ENCODE measurements around the gene HDAC1. TPM values are rescaled to one million over a fixed set of nuclear protein-coding genes. Genes with fewer than 3 reads are reported as not detected.

The HDAC1 gene
- total and polyA plus RNA-seq, 2 of the 13 experiments (the other 11 are each of a cell fraction or from before 2014, with no cell fraction given) = 93.5 to 189 TPM

GRCh38 chr1:32247983-32248889, 43.6 kb upstream of the HDAC1 start (continued):
- TF ChIP-seq ZNF773 (CRISPR knock-in tag; IDR thresholded peaks at IDR 0.05; ENCODE audit: borderline replicate concordance) (no peak), FOXK2 (IDR thresholded peaks at IDR 0.05) (no peak), CHD4 (IDR thresholded peaks at IDR 0.05; ENCODE audit: borderline replicate concordance, low read length) (no peak), RBFOX2 (IDR thresholded peaks at IDR 0.05; ENCODE audit: low read depth, low read length) (no peak), HNF4G (IDR thresholded peaks at IDR 0.05; ENCODE audit: borderline replicate concordance, low read depth, low read length) (no peak), HNF4G (CRISPR knock-in tag; IDR thresholded peaks at IDR 0.05; ENCODE audit: borderline replicate concordance, low read depth) (no peak), TSC22D2 (CRISPR knock-in tag; IDR thresholded peaks at IDR 0.05; ENCODE audit: borderline replicate concordance) (no peak), ZNF280B (CRISPR knock-in tag; IDR thresholded peaks at IDR 0.05; ENCODE audit: borderline replicate concordance) (no peak), ZNF552 (CRISPR knock-in tag; IDR thresholded peaks at IDR 0.05; ENCODE audit: borderline replicate concordance) (no peak), ZFP90 (CRISPR knock-in tag; IDR thresholded peaks at IDR 0.05; ENCODE audit: borderline replicate concordance) (no peak), ZNF75D (CRISPR knock-in tag; IDR thresholded peaks at IDR 0.05; ENCODE audit: borderline replicate concordance) (no peak), CC2D1A (CRISPR knock-in tag; IDR thresholded peaks at IDR 0.05) (no peak), ZBTB49 (CRISPR knock-in tag; IDR thresholded peaks at IDR 0.05; ENCODE audit: borderline replicate concordance) (no peak), LBX2 (CRISPR knock-in tag; IDR thresholded peaks at IDR 0.05; ENCODE audit: borderline replicate concordance) (no peak), FOXC1 (CRISPR knock-in tag; IDR thresholded peaks at IDR 0.05; ENCODE audit: borderline replicate concordance) (no peak; the same call in 1 of the 2 replicates), AGO1 (IDR thresholded peaks at IDR 0.05; ENCODE audit: low read depth, low read length, poor library complexity, severe bottlenecking) (no peak), ELK4 (CRISPR knock-in tag; IDR thresholded peaks at IDR 0.05; ENCODE audit: borderline replicate concordance) (no peak), PRPF4 (IDR thresholded peaks at IDR 0.05; ENCODE audit: low read depth, low read length, poor library complexity, severe bottlenecking) (no peak), FOXO4 (CRISPR knock-in tag; conservative IDR thresholded peaks at IDR 0.05) (no peak), ZNF333 (CRISPR knock-in tag; IDR thresholded peaks at IDR 0.05; ENCODE audit: borderline replicate concordance) (no peak), TMF1 (CRISPR knock-in tag; IDR thresholded peaks at IDR 0.05; ENCODE audit: low read depth) (no peak)

All from HepG2 (cell line).